AG04450 (cell line): ENCODE measurements around the gene GTPBP2. TPM values are rescaled to one million over a fixed set of nuclear protein-coding genes. Genes with fewer than 3 reads are reported as not detected.
A peak's percentile ranks its signal among the peaks of the same experiment; 100 is the strongest.

ENCODE experiments used
- CTCF ChIA-PET: fragments of 300-600, 350-600 bp; formaldehyde crosslinking; extraction: SDS; loops from one replicate; lab custom pipeline; 2022; ENCODE audit warnings: antibody characterized with exemption, inconsistent platforms; lab: Charles Lee
- POLR2A ChIA-PET: fragments of 350-600 bp; formaldehyde crosslinking; extraction: SDS; loops from one replicate; lab custom pipeline; 2021; ENCODE audit warnings: antibody characterized with exemption, inconsistent platforms; lab: Yijun Ruan, JAX
- DNase-seq: peaks from one replicate; pipeline ENCODE4 v3.0.0-alpha.2; 2011; ENCODE audit warnings: low read depth, low spot score
- H3K27ac ChIP-seq: one replicate; pipeline ENCODE4 v1.5.1; 2012; ENCODE audit warnings: low read depth, low read length, control low read depth
- H3K27me3 ChIP-seq: one replicate; pipeline ENCODE4 v1.6.0; 2012; ENCODE audit warnings: low read length; ENCODE audit not compliant: control insufficient read depth, insufficient read depth
- H3K4me3 ChIP-seq: 2 replicates; pipeline ENCODE4 v1.5.1; 2011; ENCODE audit warnings: mild to moderate bottlenecking, low read depth, low read length, control low read depth
- H3K9me3 ChIP-seq: 2 replicates; pipeline ENCODE4 v1.5.1; 2012; ENCODE audit warnings: low read length; ENCODE audit not compliant: control insufficient read depth, insufficient read depth
- CTCF ChIP-seq: IDR thresholded peaks from 2 replicates; pipeline ENCODE4 v1.5.1; 2011; ENCODE audit warnings: low read depth, low read length, control low read depth, inconsistent platforms
- polyA plus RNA-seq: library from polyadenylated mRNA; depleted of rRNA; stranded (reverse); fragments of >200 nt; gene quantifications from 2 replicates; pipeline ENCODE4 v1.2.3, GENCODE V29; 2011

GTPBP2 gene
- polyA plus RNA-seq, 1 experiment = 60.8 TPM

DNA sequence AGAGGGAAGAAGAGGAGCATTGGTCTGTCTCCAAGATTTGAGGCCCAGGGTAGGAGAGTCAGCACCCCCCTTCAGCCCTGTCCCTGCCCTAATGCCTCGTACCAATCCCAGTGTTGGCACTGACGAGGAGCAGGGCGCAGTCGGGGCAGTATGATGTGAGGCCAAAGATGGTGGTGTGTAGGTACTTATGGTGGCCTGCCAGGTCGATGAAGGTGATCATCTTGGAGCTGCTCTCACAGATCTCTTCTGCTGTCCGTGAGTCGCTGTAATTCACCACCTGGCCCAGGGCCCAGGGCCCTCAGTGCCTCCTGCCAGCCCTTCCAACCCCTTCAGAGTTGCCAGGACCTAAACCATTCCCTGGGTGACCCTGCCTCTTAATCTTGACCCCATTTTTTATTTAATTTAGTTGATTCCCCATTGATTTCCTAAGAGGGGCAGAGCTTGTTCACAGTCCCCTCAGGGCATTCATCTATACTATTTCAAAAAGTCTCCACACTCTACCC is 4.2 kb downstream of the GTPBP2 start:
- no peak for DNase-seq
- H3K27ac ChIP-seq = no peak overlapping the region
- CTCF ChIA-PET = no interaction called here
- POLR2A ChIA-PET = no interaction called here
- H3K27me3 ChIP-seq = no peaks in the 10 kb centered on the region
- H3K9me3 ChIP-seq = no peaks in the 10 kb centered on the region; the same call in 1 of the 2 replicates
- H3K4me3 ChIP-seq = no peak overlapping the region
- TF ChIP-seq CTCF = no peak

DNA sequence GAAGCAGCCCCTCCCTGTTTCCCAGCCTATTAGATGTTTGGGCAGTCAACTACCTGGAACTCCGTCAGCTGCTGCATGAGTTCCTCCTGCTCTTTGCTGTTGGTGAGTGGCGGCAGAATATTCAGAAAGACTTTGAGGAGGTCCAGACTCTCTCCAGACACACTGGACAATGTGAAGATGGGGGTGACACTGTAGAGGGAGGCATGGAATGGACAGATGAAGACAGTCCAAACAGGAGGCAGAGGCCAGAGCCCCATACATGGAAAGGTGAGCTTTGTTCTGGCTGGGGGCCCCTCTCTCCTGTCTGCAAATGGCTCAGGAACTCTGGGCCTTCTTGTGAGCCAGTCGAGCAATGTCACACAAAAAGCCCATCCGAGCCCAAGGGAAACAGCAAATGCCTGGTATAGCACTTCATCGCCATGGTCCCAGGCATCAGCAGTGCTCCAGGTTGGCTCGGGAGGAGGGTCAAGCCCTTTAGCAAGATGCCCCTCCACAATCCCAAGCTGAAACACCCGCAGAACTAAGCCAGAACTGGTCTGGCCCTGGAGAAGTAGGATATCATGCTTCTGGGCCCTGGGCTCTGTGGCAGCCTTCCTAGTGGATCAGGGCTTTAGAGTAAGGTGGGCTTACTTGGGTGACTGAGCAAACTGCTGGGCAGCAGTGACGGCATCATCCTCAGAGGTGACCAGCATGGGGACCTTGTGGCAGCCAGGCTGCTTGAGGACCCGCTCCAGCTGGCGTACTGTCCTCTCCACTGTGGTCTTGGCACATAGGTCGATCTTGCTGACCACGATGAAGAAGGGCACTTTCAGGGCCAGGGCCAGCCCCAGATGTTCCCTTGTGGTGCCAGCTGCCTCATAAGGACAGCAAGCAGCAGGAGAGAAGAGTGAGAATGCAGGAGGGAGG is 4.9 kb downstream of the GTPBP2 start:
- ChIA-PET CTCF (interaction anchor here (0.6 kb wide), 1 partner anchor 22 kb away, joined by 4 read pairs; no protein-coding TSS in a partner anchor), POLR2A (no interaction called here)
- TF ChIP-seq CTCF = no peak
- Histone ChIP-seq H3K4me3 (no peak overlapping the region), H3K9me3 (no peaks in the 10 kb centered on the region), H3K27ac (peak overlapping the region; percentile 4), H3K27me3 (no peaks in the 10 kb centered on the region)
- no peak for DNase-seq

DNA sequence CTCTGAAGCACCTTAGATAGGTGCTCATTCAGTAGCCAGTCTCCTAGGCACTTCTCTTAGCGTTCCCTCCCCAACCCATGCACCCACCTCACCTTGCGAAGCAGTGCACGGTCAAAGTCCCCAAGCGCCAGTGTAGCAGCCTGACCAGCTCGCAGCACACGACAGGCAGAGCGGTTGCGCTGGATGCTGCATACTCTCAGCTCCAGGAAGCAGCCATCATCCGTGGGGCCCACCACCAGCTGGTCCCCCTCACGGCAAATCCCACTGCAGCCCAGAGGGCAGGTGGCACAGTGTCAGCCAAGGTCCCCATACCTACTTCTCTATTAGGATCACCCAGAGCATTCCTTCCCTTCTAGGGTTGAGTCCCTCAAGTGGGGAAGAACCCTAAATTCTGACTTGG is 6.5 kb downstream of the GTPBP2 start:
- Histone ChIP-seq H3K27ac (no peak overlapping the region), H3K27me3 (no peaks in the 10 kb centered on the region), H3K9me3 (no peaks in the 10 kb centered on the region), H3K4me3 (no peak overlapping the region)
- no peak for TF ChIP-seq CTCF
- DNase-seq = no peak
- ChIA-PET CTCF (interaction anchor here (1.3 kb wide), 1 partner anchor 14 kb away, joined by 4 read pairs; no protein-coding TSS in a partner anchor), POLR2A (no interaction called here)

- no peaks in the 10 kb centered on the region for H3K27me3 ChIP-seq
- H3K4me3 ChIP-seq = no peak overlapping the region
- no peaks in the 10 kb centered on the region for H3K9me3 ChIP-seq
- ChIA-PET CTCF (no interaction called here), POLR2A (no interaction called here)
- TF ChIP-seq CTCF = no peak
- no peak for DNase-seq
- no peak overlapping the region for H3K27ac ChIP-seq
Measured at GRCh38 chr6:43621836-43622180, 7.3 kb downstream of the GTPBP2 start.
